ENCODE measurements around the gene CBX7. TPM values are rescaled to one million over a fixed set of nuclear protein-coding genes. Genes with fewer than 3 reads are reported as not detected.

Gene CBX7
- total and polyA plus RNA-seq, 7 donors, result 12.2 to 52.9 (median 38.8) TPM

GRCh38 chr22:39115977-39116621 is 36.4 kb downstream of the CBX7 start:
- no peak for TF ChIP-seq CTCF (IDR thresholded peaks at IDR 0.05)
- H3K27me3 ChIP-seq (ENCODE audit: insufficient read depth in 3 of 3, low read length in 2 of 3), result peaks cover 0 to 61% (median 7%) of the 10 kb centered on the region in 3 donors
- no peaks in the 10 kb centered on the region for H3K9me3 ChIP-seq
- H3K4me1 ChIP-seq, result no peaks in the 10 kb centered on the region
- intact Hi-C loops (cut with DNase I), result loop anchor here in 1 of 2 donors (5.0 kb wide), 1 partner anchor 109 kb away; no protein-coding TSS in a partner anchor
- H3K27ac ChIP-seq, result no peak overlapping the region
- WGBS, 3 donors, result 71 to 78% (median 72%) methylated on average over 9 of the region's 9 CpGs
- H3K4me3 ChIP-seq, result no peak overlapping the region
- DNase-seq (peak in 1 of 2 donors; percentile 1), ATAC-seq (no peak)
- no peaks in the 10 kb centered on the region for H3K36me3 ChIP-seq (ENCODE audit: insufficient read depth in 1 of 2, low read depth in 1 of 2)

- peaks cover 0 to 67% (median 7%) of the 10 kb centered on the region in 3 donors for H3K27me3 ChIP-seq (ENCODE audit: insufficient read depth in 3 of 3, low read length in 2 of 3)
- intact Hi-C loops (cut with DNase I), result loop anchor here in 1 of 2 donors (5.0 kb wide), 1 partner anchor 108 kb away; no protein-coding TSS in a partner anchor
- TF ChIP-seq CTCF (IDR thresholded peaks at IDR 0.05), result no peak
These were observed 36.9 kb downstream of the CBX7 start for GRCh38 chr22:39115570-39115969.

GRCh38 chr22:39114112-39114511 is 38.4 kb downstream of the CBX7 start:
- Histone ChIP-seq H3K4me3 (no peak overlapping the region), H3K27ac (no peak overlapping the region), H3K9me3 (no peaks in the 10 kb centered on the region), H3K4me1 (no peaks in the 10 kb centered on the region), H3K36me3 (ENCODE audit: insufficient read depth in 1 of 2, low read depth in 1 of 2) (no peaks in the 10 kb centered on the region), H3K27me3 (ENCODE audit: insufficient read depth in 3 of 3, low read length in 2 of 3) (peaks cover 0 to 79% (median 7%) of the 10 kb centered on the region in 3 donors)
- no peak for ATAC-seq
- WGBS, 3 donors, result 19 to 21% (median 20%) methylated on average over 6 of the region's 6 CpGs
- intact Hi-C loops (cut with DNase I), result no loop called here
- no peak for TF ChIP-seq CTCF (IDR thresholded peaks at IDR 0.05)
- peak in 1 of 2 donors; percentile 6 for DNase-seq

More at GRCh38 chr22:39115570-39115969, 36.9 kb downstream of the CBX7 start:
- H3K4me3 ChIP-seq, result no peak overlapping the region
- H3K36me3 ChIP-seq (ENCODE audit: insufficient read depth in 1 of 2, low read depth in 1 of 2), result no peaks in the 10 kb centered on the region
- ATAC-seq (no peak), DNase-seq (no peak)
- H3K27ac ChIP-seq, result no peak overlapping the region
- no peaks in the 10 kb centered on the region for H3K4me1 ChIP-seq
- no peaks in the 10 kb centered on the region for H3K9me3 ChIP-seq
- WGBS, 3 donors, result 76 to 86% (median 78%) methylated on average over 2 of the region's 2 CpGs

- Histone ChIP-seq H3K4me1 (no peaks in the 10 kb centered on the region), H3K4me3 (no peak overlapping the region), H3K27ac (no peak overlapping the region), H3K27me3 (ENCODE audit: insufficient read depth in 3 of 3, low read length in 2 of 3) (peaks cover 0 to 61% (median 5%) of the 10 kb centered on the region in 3 donors), H3K36me3 (ENCODE audit: insufficient read depth in 1 of 2, low read depth in 1 of 2) (no peaks in the 10 kb centered on the region), H3K9me3 (no peaks in the 10 kb centered on the region)
- 43 to 50% (median 46%) methylated on average over 15 of the region's 15 CpGs for WGBS, 3 donors
- TF ChIP-seq CTCF (IDR thresholded peaks at IDR 0.05), result no peak
- DNase-seq (peak in 1 of 2 donors; percentile 16), ATAC-seq (no peak)
- intact Hi-C loops (cut with DNase I), result no loop called here
These were observed 41.6 kb downstream of the CBX7 start for GRCh38 chr22:39110631-39111561.

Measured in psoas muscle (tissue), 8 donors.